ENCODE data around the gene ATP9A. TPM values are rescaled to one million over a fixed set of nuclear protein-coding genes. Genes with fewer than 3 reads are reported as not detected.

Gene ATP9A
- total and polyA plus RNA-seq, 2 of the 4 experiments (the other 2 are of a cell fraction): 10.6 to 22.4 TPM

DNA sequence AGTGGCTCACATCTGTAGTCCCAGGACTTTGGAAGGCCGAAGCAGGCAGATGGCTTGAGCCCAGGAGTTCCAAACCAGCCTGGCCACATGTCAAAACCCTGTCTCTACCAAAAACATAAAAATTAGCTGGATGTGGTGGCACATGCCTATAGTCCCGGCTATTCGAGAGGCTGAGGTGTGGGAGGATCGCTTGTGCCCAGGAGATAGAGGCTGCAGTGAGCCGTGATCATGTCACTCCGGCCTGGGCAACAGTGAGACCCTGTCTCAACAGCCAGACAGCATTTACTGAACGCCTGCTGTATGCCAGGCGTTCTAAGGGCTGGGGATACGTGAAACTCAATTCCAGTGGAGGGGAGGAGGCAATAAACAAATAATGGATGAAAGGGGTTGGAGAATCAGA lies 69.9 kb downstream of the ATP9A start:
- ChIA-PET POLR2A (ENCODE audit: unreplicated experiment) (no interaction called here), CTCF (interaction anchor here (1.0 kb wide), 1 partner anchor 14 kb away, joined by 4 read pairs; no protein-coding TSS in a partner anchor)
- Histone ChIP-seq H3K23ac (ENCODE audit: low read depth, low read length) (0 out of 2 replicates have a peak overlapping the region, but pooled peaks have one; percentile 68), H2BK15ac (ENCODE audit: low read depth, low read length) (no peak overlapping the region; the same call in 2 of the 3 replicates), H2BK20ac (ENCODE audit: low read depth, low read length) (peak overlapping the region; percentile 24), H3K9me1 (ENCODE audit: insufficient read depth, low read length) (peaks cover 16% of the 10 kb centered on the region), H2AK9ac (replicated peaks; ENCODE audit: low read depth, low read length, poor library complexity) (peak overlapping the region; percentile 15), H4K91ac (ENCODE audit: insufficient read depth, low read depth, low read length) (no peak overlapping the region), H2BK5ac (ENCODE audit: low read depth, low read length, poor library complexity, severe bottlenecking) (no peak overlapping the region), H3K79me1 (ENCODE audit: low read depth in 1 of 2, low read length in 2 of 2) (peaks cover 4 to 31% of the 10 kb centered on the region in 2 experiments; a peak in 3 of 4 replicates), H3K4me2 (ENCODE audit: low read depth, low read length) (no peak overlapping the region), H2AK5ac (ENCODE audit: low read depth, low read length) (peak overlapping the region; percentile 86; the same call in 1 of the 2 replicates), H4K8ac (ENCODE audit: low read depth in 2 of 2, low read length in 2 of 2) (no peak overlapping the region), H3K18ac (ENCODE audit: low read depth, low read length) (no peak overlapping the region), H4K20me1 (ENCODE audit: insufficient read depth, low read length) (no peaks in the 10 kb centered on the region), H3K4me3 (ENCODE audit: insufficient read depth, low read depth, low read length) (no peak overlapping the region), H3K14ac (replicated peaks; ENCODE audit: low read depth, low read length) (no peak overlapping the region), H3K27me3 (ENCODE audit: control insufficient read depth, insufficient read depth, low read length) (no peaks in the 10 kb centered on the region), H3K4ac (ENCODE audit: low read depth, low read length) (peak overlapping the region; percentile 34), H3K27ac (ENCODE audit: insufficient read depth, low read length) (no peak overlapping the region), H3K9me3 (ENCODE audit: control insufficient read depth, insufficient read depth, low read length) (no peaks in the 10 kb centered on the region), H2BK120ac (ENCODE audit: low read depth, low read length) (peak overlapping the region; percentile 42; the same call in 1 of the 2 replicates), H3K4me1 (ENCODE audit: control insufficient read depth, insufficient read depth, low read length) (peaks cover 14% of the 10 kb centered on the region), H3K56ac (ENCODE audit: extremely low read depth, insufficient read depth, low read length) (no peak overlapping the region), H3K9ac (ENCODE audit: low read depth, low read length) (no peak overlapping the region), H4K5ac (ENCODE audit: low read depth, low read length) (no peak overlapping the region), H3K36me3 (ENCODE audit: control insufficient read depth, insufficient read depth, low read length) (peaks cover 3% of the 10 kb centered on the region; the same call in 1 of the 2 replicates), H2AFZ (replicated peaks; ENCODE audit: low read length, poor library complexity) (no peak overlapping the region)
- dilution Hi-C loops (cut with HindIII; ENCODE audit: low sequenced_read_pairs, unreplicated experiment) (no loop called here), intact Hi-C loops (cut with micrococcal nuclease) (loop anchor here (5.0 kb wide), 1 partner anchor 61 kb away; no protein-coding TSS in a partner anchor), in situ Hi-C loops (cut with MboI; ENCODE audit: low sequenced_read_pairs) (no loop called here)
- TF ChIP-seq RFX5 (IDR thresholded peaks at IDR 0.05; ENCODE audit: low read depth, low read length) (no peak), BHLHE40 (IDR thresholded peaks at IDR 0.05; ENCODE audit: low read depth, low read length) (no peak), FOS (IDR thresholded peaks at IDR 0.05; ENCODE audit: low read depth, low read length) (no peak), USF2 (IDR thresholded peaks at IDR 0.05; ENCODE audit: low read depth, low read length) (no peak), CEBPB (IDR thresholded peaks at IDR 0.05; ENCODE audit: low read depth, low read length) (no peak), NFE2L2 (IDR thresholded peaks at IDR 0.05; ENCODE audit: low read depth, low read length) (no peak), RAD21 (IDR thresholded peaks at IDR 0.05; ENCODE audit: low read length) (no peak), POLR2A (IDR thresholded peaks at IDR 0.05; ENCODE audit: low read depth, low read length) (no peak), MAZ (IDR thresholded peaks at IDR 0.05; ENCODE audit: borderline replicate concordance, low read depth, low read length) (no peak), RCOR1 (IDR thresholded peaks at IDR 0.05; ENCODE audit: insufficient replicate concordance, low read length) (no peak)
- TF ChIP-seq, protein P1, sequence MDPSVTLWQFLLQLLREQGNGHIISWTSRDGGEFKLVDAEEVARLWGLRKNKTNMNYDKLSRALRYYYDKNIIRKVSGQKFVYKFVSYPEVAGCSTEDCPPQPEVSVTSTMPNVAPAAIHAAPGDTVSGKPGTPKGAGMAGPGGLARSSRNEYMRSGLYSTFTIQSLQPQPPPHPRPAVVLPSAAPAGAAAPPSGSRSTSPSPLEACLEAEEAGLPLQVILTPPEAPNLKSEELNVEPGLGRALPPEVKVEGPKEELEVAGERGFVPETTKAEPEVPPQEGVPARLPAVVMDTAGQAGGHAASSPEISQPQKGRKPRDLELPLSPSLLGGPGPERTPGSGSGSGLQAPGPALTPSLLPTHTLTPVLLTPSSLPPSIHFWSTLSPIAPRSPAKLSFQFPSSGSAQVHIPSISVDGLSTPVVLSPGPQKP (IDR thresholded peaks at IDR 0.05; ENCODE audit: borderline replicate concordance, low read depth, low read length): no peak
- DNase-seq (no peak), ATAC-seq (ENCODE audit: low read depth) (no peak)
- no TSS peak for BruUV-seq (replicated peaks)
- WGBS, 2 experiments (ENCODE audit: extremely low coverage in 2 of 2, insufficient read length in 1 of 2): 88% methylated on average over 5 of the region's 9 CpGs; no CpG with 5 or more reads in 1 of the 2 experiments
